T-helper 2 cell (primary cell): ENCODE measurements around the gene ZNF20.
"Not testable (repeated sequence)": the region's sequence is repeated elsewhere in the genome, so short reads cannot be mapped to it uniquely, and the experiment has no call there.

Experiments
- DNase-seq, 5 experiments: peaks; one replicate each; pipeline versions ENCODE4 v3.0.0 to v3.0.0-alpha.2; 2012 to 2022

The ZNF20 gene

DNA sequence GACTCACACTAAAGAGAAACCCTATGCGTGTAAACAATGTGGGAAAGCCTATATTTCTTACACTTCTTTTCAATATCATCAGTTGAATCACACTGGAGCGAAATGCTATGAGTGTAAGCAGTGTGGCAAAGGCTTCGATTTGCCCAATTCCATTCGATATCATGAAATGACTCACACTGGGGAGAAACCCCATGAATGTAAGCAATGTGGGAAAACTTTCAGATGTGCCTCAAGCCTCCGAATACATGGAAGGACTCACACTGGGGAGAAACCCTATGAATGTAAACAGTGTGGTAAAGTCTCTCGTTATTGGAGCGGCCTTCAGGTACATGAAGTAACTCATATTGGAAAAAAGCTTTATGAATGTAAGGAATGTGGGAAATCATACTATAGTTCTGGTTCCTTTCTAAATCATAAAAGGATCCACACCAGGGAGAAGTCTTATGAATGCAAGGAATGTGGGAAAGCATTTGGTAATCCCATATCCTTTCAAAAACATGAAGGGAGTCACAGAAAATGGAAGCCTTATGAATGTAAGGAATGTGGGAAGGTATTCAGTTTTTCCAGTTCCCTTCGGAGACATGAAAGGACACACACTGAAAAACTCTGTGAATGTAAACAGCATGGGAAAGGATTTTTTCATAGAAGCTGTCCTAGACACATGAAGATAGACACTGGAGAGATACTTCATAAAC is 28.1 kb downstream of the ZNF20 start:
- DNase-seq = no peak

DNA sequence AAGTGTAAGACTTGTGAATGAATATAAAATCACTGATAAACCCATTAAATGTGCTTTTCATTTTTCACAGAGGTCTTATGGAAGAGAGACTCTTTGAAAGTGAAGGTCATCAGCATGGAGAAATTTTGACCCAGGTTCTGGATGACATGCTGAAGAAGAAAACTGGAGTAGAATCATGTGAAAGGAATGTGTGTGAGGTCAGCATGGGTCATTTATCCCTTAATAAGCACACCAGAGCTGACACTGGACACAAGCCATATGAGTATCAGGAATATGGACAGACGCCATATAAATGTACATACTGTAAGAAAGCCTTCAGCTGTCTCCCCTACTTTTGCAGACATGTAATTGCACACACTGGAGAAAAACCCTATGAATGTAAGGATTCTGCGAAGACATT is 29.0 kb downstream of the ZNF20 start:
- no peak for DNase-seq

DNA sequence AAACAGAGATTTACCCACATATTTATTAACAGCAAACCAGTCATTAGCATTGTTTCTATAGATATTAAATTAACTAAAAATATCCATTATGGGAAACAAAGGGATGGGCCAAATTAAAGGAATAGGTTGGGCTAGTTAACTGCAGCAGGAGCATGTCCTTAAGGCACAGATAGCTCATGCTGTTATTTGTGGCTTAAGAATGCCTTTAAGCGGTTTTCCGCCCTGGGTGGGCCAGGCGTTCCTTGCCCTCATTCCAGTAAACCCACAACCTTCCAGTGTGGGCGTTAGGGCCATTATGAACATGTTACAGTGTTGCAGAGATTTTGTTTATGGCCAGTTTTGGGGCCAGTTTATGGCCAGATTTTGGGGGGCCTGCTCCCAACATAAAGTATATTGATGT is 36.2 kb downstream of the ZNF20 start:
- not testable (repeated sequence) for DNase-seq

DNA sequence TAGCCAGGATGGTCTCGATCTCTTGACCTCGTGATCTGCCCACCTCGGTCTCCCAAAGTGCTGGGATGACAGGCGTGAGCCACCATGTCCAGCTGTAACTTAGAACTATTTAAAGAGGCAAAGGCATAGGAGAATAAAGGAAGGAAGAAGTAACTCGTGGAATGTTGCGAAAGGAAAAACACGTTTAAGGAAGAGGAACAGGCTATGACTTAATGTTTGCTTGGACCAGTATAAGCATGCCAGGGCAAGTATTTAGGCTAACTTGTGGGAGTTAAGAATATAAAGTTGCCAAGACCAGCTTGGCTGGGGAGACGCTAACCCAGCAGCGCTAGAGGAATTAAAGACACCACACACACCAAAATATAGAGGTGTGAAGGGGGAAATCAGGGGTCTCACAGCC is 42.1 kb downstream of the ZNF20 start:
- DNase-seq = no peak

DNA sequence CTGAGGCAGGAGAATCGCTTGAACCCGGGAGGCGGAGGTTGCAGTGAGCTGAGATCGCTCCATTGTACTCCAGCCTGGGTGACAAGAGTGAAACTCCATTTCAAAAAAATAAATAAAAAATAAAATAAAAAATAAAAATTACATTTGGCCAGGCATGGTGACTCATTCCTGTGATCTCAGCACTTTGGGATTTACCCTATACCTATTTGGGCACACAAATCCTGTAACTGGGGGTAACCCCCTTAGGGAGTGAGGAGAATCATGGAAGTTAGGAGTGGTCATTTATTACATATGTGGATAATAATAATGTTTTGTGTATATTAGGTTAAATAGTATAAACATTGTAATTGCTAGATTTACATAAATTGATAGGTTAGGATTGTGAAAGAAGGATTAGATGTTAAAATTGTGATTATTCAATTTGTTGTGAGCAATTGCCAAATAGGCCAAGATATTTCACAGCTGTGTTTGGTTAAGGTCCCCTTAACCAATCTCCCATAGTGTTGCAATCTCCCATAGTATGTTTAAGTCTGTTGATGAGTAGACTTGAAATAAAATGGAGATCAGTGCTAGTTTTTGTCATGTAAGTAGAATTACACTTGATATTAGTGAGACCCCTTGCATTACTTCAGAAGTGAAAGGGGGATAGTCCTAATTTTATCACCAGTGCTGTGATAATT is 44.9 kb downstream of the ZNF20 start:
- no peak for DNase-seq

DNA sequence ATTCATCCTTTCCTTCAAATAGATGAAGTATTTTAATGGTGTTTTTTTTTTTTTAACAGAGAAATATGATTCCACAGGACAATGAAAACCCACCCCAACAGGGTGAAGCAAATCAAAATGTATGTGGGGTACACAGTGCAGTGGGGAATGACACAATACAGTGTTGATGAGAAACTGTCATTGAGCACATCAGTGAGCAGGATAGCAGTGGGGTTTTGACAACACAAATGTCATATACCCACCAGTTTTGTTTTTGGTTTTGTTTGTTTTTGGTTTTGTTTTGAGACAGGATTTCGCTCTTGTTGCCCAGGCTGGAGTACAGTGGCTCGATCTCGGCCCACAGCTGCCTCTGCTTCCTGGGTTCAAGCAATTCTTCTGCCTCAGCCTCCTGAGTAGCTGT is 46.4 kb downstream of the ZNF20 start:
- DNase-seq = peak in 1 of 5 experiments; percentile 9

DNA sequence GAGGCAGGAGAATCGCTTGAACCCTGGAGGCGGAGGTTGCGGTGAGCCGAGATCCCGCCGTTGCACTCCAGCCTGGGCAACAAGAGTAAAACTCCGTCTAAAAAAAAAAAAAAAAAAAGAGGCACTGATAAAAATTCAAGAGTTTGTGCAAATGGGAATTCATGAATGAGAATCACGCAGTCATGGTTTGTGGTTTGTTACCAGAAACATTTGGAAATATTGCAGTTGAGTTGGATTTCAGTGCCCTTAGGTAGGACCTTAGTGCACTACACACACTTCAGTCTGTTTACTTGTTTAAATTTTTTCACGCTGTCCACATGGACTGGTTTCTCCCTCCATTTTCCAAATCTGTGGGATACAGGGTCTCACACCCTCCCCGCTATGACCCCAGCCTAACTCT is 47.2 kb downstream of the ZNF20 start:
- no peak for DNase-seq

DNA sequence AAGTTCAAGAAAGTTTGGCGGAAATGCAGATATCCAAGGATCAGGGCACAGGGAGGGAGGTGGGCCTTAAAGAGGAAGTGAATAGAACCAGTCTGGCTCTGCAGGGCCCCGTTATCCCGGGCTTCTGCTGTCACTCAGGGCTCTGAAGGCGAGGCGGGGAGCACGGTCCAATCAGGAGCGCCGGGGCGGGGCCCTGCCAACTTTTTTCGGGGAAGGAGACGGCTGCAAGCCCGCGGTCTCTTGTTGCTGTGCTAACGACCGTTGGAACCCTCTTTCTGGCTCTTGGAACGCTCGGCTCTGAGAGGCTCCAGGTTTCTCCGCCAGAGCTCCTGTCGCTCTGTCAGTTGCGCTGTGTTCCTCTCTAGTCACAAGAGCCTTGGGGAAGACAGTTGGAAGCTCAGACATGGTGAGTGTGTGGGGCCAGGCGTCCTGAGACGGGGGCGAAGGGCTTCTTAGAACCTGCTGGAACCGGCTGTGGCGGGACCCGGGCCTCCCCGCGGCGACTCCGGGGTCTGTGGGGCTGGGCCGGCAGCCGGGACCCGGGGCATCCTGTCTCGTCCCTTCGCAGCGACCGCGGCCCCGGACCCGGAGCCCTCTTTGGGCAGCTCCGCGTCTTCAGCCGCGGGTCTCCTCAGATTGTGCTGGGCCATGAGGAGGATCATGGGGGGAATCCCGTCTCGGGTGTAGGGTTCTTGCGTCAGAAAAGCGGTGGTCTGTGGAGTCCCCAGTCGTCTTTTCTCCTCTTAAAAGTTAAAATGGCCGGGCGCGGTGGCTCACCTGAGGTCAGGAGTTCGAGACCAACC is 47.9 kb downstream of the ZNF20 start:
- DNase-seq = peak in 4 of 5 experiments; percentile 17 to 76 (median 34)

DNA sequence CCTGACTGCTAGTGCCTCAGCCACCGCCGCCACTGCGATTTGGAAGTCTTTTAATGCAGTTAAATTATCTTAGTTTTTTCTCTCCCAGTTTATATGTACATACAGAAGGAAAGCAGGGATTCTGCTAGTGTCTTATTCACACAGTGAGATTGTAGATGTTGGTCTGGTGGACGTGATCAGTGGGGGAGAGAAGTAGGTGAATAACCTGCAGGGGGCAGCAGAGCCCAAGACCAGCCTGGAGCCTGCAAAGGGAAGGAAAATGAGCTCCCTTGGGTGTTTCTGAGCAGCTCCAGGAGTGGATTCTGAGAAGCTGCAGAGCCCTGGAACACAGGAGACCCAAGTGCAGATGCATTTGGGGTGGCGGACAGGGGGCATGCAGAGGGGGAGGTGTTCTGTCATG is 49.3 kb downstream of the ZNF20 start:
- DNase-seq = peak; percentile 17 to 62 (median 37)

DNA sequence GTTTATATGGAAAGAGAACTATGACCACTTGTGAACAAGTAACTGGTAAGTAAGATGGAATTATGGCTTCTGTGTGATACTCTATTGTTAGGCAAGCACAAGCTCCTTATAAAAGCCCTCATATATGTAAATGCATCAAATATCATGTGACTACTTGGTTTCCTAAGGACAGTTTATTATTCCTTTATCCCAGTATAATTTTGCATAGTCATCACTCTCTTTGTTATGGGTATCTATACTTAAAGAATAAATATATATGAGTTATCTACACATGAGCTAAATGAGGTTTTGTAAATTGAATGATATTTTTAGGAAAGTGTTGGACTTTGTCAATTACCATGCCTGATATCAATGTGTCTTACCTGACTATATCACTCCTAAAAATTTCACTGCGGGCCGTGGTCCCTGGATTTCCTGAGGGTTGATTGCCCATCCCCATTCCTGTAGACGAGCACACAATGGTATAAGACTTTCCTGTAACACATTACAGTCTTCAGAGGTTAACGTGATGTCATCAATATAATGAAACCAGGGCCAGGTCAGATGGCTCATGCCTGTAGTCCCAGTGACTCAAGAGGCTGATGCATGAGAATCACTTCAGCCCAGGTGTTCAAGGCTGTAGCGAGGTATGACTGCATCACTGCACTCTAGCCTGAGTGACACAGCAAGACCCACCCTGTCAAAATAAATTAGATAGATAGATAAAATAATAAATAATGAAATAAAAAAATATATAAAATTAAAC is 54.9 kb downstream of the ZNF20 start:
- DNase-seq = no peak

DNA sequence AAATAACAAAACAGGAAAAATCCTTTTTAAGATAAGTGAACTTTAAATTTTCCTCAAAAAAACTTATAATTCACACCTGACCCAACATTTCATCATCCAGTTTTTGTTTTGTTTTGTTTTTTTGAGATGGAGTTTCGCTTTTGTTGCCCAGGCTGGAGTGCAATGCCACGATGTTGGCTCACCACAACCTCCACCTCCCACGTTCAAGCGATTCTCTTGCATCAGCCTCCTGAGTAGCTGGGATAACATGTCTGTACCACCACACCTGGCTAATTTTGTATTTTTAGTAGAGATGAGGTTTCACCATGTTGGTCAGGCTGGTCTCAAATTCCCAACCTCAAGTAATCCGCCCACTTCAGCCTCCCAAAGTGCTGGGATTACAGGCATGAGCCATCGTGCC is 56.8 kb downstream of the ZNF20 start:
- DNase-seq = not testable (repeated sequence)
